Activated naive CD4-positive, alpha-beta T cell treated with anti-CD3 and anti-CD28 coated beads, Interleukin-2, amount 50 U/mL, for 16 hours (primary cell): Measurements from ENCODE around the gene HBZ.
"Not testable (repeated sequence)": the region's sequence is repeated elsewhere in the genome, so short reads cannot be mapped to it uniquely, and the experiment has no call there.

Experiments used
- DNase-seq: peaks from one replicate; pipeline ENCODE4 v3.0.0-alpha.2; 2020

HBZ gene

DNA sequence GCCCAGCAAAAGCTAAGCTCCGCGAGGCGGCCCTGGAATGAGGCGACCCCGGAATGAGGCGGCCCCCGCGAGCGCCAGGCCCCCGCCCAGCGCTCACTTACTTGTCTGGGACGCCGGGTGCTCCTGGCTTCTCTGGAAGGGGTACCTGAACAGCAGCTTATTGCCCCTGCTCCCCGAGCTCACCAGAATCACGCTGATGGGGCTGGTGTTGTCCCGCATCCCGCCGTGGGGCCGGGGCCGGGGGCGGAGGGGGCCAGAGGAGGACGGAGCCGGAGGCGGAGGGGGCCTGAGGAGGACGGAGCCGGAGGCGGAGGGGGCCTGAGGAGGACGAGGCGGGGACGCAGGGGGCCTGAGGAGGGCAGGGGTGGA is 14.4 kb upstream of the HBZ start:
- peak; percentile 38 for DNase-seq

DNA sequence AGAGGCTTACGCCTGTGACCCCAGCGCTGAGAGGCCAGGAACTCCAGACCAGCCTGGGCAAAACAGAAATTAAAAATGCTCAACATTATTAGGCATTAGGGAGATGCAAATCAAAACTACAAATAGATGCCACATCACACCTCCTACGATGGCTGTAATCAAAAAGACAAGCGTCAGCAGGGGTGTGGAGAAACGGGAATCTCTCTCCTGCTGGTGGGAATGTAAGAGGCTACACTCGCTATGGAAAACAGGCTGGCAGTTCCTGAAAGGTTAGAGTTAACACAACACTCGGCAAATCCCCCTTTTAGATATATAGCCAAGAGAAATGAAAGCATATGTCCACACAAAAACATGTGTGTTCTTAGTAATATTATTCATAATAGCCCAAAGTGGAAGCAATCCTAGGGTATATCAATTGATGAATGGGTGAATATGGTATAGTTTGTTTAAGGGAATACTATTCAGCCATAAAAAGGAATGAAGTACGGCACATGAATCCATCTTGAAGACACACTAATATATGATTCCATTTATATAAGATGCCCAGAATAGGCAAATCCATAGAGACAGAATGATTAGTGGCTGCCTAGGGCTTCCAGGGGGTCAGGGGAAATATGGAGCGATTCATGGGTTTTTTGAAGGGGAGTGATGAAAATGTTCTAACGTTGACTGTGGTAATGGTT is 12.1 kb upstream of the HBZ start:
- no peak for DNase-seq

DNA sequence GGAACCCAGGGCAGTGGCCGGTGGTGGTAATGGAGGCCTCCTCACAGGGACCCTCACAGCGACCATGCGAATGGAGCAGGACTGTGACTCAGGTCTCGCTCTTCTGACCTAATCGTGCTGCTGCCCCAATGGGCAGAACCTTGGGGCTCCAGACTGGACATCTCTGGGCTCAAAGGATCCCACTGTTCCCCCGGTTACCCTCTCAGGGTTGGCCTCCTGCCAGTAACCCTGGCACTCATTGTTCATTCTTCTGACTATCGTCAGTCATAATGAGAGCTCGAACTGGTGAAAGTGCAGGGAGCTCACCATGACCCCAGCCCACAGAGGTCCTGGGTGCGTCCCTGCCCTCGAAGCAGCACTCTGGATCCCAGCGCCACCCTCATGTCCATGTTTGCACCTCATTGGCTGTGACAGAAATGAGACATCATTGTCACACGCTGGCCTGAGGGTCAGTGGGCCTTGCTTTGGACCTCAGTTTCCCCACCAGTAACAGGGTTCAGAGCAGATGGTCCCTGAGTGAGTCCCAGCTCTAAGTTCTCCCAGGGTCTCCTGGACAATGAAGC is 10.0 kb upstream of the HBZ start:
- DNase-seq, result no peak

DNA sequence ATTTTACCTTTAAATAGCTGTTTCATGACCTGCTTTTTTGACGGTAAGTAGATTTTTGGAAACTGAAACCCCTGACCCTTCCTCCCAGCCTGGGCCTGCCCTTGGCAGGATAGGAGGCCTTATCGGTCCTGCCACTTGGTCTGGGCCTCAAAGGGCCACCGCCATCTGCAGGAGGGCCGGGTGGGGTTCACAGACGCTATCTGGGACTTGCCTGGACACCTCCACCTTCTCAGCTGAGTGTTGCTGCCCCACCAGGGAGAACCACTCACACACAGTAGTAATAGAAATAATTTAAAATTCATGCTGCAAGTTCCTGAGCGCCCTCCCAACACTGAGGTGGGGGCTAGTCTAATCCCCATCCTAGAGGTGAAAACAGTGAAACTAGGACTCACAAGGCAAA is 9.4 kb upstream of the HBZ start:
- DNase-seq, result no peak

- no peak for DNase-seq
Observed at GRCh38 chr16:143456-143855, 9.0 kb upstream of the HBZ start.

DNA sequence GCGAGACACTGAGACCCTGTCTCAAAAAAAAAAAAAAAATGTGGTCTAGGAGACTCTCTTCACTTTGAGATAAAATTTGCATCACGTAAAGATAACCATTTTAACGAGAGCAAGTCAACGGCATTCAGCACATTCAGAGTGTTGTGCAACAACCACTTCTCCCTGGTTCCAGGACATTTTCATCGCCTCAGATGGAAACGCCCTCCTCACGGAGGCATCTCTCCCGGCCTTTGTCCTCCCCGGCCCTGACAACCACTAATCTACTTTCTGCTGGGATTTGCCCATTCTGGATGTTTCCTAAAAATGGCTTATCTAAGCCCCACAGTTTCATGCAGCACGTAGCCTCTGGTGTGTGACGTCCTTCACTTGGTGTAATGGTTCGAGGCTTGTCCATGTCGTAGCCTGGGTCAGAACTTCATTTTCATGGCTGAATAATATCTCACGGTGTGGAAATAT is 7.6 kb upstream of the HBZ start:
- no peak for DNase-seq

DNA sequence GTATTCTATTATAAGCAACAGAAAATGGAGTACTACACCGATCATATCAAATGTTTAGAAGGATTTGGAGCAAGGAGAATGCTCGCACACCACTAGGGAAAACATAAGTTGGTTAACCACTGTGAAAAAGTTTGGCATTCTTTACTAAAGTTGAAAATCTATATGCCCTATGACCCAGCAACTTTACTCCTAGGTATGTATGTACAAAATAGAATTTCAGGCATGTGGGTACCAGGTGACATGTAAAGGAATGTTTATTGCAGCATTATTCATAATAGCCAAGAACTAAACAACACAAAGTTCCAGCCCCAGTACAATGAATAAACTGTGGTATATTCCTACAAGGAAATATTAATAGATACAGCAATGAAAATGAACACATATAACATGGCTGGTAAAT is 5.8 kb upstream of the HBZ start:
- DNase-seq, result no peak

- no peak for DNase-seq
Observed at GRCh38 chr16:149024-149660, 3.3 kb upstream of the HBZ start.

DNA sequence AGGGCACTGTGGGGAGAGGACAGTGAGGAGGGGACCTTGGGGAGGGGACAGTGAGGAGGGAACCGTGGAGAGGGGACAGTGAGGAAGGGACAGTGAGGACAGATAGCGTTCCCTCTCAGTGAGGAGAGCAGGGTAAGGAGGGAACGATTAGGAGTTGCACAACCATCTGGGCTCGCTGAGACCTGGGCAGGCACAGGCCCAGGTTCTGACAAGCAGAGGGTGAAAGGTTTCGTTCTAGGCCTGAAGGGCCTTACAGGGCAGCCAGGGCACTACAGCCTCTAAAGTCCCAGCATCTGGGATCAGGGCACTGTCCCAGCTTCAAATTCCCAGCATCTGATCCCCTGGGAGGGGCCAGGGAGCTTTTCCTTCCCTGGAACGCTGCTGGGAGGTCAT is 681 bp downstream of the HBZ start:
- not testable (repeated sequence) for DNase-seq

DNA sequence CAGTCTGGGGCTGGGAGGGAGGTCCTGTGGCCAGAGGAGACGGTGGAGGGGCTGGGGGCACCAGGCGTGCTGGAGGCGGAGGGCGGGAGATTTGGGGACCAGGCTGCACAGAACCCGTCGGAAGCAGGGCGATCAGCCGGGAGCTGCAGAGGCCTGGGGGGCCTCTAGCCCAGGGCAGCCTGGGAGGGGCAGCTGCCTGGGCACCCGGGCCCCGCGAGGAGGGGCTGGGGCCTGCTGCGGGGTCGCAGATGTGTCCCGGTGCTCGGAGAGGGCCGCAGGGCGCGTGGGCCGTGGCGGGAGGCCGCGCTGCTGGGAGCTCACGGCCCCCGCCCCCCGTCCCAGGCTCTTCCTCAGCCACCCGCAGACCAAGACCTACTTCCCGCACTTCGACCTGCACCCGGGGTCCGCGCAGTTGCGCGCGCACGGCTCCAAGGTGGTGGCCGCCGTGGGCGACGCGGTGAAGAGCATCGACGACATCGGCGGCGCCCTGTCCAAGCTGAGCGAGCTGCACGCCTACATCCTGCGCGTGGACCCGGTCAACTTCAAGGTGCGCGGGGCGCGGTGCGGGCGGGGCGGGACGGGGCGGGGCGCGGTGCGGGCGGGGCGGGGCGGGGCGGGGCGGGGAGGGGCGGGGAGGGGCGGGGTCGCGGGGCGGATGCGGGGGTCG is 1.2 kb downstream of the HBZ start:
- not testable (repeated sequence) for DNase-seq

GRCh38 chr16:154217-155030 is 2.0 kb downstream of the HBZ start:
- DNase-seq, result peak; percentile 32

DNA sequence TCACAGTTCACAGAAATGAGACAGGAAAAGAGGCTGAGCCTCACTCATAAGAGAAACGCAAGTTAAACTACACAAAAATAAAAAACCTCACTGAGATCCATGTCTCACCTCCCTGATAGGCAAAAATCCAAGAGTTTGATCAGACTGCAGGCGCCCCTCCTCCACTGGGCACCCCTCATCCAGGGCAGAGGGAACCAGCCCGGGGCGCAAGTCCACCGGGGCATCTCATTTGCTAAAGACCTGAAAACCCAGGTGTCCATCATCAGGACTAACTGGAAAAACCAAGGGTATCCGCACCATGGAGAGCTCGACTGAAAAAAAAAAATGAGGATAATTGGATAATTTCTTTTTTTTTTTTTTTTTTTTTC is 2.6 kb downstream of the HBZ start:
- no peak for DNase-seq

DNA sequence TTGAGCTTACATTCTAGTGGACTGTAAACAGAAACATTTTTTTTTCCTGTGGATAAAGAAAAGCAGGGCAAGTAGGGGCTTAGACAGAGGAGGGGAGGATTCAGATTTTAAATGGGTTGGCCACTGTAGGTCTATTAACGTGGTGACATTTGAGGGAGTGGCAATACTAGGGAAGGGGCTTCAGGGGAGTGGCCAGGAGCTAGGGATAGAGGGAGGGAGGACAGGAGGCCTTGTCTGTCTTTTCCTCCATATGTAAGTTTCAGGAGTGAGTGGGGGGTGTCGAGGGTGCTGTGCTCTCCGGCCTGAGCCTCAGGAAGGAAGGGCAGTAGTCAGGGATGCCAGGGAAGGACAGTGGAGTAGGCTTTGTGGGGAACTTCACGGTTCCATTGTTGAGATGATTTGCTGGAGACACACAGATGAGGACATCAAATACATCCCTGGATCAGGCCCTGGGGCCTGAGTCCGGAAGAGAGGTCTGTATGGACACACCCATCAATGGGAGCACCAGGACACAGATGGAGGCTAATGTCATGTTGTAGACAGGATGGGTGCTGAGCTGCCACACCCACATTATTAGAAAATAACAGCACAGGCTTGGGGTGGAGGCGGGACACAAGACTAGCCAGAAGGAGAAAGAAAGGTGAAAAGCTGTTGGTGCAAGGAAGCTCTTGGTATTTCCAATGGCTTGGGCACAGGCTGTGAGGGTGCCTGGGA is 6.8 kb downstream of the HBZ start:
- DNase-seq, result no peak

DNA sequence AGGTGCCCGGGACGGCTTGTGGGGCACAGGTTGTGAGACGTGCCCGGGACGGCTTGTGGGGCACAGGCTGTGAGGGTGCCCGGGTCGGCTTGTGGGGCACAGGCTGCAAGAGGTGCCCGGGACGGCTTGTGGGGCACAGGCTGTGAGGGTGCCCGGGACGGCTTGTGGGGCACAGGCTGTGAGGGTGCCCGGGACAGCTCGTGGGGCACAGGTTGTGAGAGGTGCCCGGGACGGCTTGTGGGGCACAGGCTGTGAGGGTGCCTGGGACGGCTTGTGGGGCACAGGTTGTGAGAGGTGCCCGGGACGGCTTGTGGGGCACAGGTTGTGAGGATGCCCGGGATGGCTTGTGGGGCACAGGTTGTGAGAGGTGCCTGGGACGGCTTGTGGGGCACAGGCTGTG is 7.8 kb downstream of the HBZ start:
- DNase-seq, result not testable (repeated sequence)

DNA sequence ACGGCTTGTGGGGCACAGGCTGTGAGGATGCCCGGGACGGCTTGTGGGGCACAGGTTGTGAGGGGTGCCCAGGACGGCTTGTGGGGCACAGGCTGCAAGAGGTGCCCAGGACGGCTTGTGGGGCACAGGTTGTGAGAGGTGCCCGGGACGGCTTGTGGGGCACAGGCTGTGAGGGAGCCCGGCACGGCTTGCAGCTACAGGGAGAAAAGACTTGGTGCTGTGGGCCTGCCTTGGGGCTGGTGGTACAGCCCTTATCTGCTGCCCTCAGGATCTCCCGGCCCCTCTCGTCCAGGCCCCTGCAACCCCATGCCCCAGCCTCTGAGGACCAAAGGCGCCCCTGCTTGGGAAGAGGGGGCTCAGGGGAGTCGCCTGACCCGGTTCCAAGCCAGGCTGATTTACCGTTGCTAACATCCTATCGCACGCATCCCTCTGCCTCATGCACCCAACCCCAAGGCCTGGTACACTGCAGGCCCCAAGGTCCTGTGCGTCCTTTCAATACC is 8.3 kb downstream of the HBZ start:
- no peak for DNase-seq

DNA sequence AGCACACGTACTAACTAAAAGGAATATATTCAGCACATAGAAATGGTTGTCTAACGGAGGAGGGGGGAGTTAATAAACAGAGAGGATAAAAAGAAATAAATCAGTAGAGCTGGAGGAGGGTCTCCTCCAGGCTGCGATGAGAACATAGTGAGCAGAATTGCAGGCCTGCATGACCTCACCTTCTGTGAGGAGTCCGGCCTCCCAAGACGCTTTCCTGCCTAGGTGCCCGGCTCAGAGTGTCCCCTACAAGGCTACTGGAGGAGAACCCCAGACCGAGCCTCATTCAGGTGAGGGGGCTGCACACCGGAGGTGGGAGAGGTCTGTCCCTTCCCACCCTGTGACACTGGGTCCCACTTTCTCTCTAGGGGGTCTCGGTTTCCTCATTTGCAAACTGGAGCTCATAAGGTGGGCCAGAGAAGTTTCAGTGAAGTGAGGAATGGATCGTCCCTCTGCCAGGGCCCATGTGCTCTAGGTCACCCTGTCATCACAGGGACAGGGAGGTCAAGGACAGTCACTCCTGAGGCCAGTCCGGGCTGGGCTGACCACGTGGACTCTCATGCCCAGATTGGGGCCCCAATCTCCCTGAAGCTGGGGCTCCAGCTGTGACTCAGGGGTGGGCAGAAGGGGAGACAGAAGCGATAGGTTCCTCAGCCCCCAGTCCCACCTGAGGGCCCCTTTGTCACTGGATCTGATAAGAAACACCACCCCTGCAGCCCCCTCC is 10.0 kb downstream of the HBZ start:
- DNase-seq, result no peak

DNA sequence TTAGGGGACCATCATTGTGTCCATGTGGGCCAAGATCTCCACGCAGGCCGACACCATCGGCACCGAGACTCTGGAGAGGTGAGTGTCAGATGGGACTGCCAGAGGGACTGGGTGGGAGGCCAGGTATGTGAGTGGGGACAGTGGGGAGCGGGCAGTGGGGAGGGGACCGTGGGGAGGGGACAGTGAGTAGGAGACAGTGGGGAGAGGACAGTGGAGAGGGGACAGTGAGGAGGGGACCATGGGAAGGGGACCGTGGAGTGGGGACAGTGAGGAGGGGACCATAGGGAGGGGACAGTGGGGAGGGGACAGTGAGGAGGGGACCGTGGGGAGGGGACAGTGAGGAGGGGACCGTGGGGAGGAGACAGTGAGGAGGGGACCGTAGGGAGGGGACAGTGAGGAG is 10.7 kb downstream of the HBZ start:
- DNase-seq, result not testable (repeated sequence)

GRCh38 chr16:163696-164095 is 11.3 kb downstream of the HBZ start:
- DNase-seq, result not testable (repeated sequence)

- not testable (repeated sequence) for DNase-seq
Observed at GRCh38 chr16:164134-164823, 11.8 kb downstream of the HBZ start.

DNA sequence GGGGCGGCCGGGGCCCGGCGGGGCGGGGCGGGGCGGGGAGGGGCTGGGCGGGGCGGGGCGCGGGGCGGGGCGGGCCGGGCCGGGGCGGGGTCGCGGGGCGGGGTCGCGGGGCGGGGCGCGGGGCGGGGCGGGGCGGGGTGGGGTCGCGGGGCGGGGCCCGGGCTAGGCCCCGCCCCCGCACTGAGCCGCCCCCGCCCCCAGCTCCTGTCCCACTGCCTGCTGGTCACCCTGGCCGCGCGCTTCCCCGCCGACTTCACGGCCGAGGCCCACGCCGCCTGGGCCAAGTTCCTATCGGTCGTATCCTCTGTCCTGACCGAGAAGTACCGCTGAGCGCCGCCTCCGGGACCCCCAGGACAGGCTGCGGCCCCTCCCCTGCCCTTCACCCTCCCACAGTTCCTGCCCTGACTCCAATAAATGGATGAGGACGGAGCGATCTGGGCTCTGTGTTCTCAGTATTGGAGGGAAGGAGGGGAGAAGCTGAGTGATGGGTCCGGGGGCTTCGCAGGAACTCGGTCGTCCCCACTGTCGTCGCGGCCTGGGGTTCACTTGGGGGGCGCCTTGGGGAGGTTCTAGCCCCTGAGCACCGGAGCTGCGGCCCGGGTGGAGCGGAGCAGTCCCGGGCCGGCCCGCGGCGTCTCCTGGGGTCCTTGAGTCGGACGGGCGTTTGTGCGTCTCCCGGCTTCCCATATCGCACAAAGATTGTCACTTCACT is 12.5 kb downstream of the HBZ start:
- no peak for DNase-seq
